HG03103 (cell line): ENCODE data around the gene SLC8A3.

Experiments used
- ATAC-seq: cut with Tn5 transposase; IDR thresholded peaks from one replicate; pipeline ENCODE4 v1.9.1; 2021; ENCODE audit warnings: low read depth; ENCODE audit not compliant: unreplicated experiment

Gene SLC8A3

DNA sequence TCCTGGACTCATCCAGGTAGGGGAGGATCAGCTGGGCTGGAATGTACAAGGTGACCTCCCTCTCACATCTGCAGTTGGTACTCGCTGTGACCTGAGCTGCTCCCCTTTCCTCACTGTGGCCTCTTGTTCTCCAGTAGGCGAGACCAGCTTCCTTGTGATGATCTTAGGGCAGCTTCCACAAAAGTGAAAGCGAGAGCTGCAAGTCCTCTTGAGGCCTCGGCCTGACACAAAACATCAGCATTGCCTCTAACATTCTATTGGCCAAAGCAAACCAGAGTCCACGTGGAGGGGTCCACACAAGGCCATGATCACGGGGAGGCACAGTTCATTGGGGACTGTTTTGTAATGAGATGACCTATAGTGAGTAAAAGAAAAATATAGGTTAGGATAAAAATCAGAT is 182.1 kb downstream of the SLC8A3 start:
- no peak for ATAC-seq

- no peak for ATAC-seq
Measured at GRCh38 chr14:70005281-70005805, 183.4 kb downstream of the SLC8A3 start.

GRCh38 chr14:70004791-70005190 is 184.0 kb downstream of the SLC8A3 start:
- ATAC-seq, result no peak

- no peak for ATAC-seq
Measured at GRCh38 chr14:70002589-70003346, 186.0 kb downstream of the SLC8A3 start.

DNA sequence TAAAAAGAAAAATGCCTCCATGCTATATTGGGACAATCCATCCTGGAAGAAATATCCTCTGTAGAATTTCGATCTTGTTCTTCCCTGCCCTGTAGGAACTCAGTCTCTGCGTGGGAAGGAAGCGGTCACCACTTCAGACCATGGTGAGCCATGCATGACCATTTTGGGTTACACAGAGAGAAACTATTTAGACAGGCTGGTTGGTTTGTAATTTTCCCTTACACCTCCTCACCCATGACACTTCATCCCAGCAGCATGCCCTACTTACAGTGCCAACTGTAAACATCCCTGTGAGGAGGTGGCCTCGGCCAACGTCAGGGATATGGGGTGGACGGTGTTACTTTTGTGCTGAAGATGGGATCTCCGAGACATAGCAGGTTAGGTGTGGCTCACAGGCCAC is 188.2 kb downstream of the SLC8A3 start:
- ATAC-seq, result no peak

- ATAC-seq, result no peak
Measured at GRCh38 chr14:69999261-69999674, 189.5 kb downstream of the SLC8A3 start.

DNA sequence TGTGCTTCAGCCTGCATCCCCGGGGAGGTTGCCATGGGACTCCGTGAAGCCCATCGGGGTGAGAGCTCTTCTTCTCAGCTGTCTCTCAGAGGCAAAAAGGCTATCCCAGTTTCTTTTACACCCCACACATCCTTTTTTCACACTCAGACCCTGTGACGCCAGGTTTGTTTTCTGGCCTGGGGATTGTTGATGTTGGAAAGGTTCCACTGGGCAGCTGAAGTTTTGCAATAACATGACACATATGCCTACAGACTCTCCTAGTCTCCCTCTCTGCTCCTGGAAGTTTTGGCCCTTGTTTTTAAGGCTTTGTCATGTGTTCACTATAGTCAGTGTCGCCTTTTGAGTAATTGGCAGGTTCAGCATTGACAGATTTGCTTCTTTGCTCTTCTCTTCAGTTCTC is 190.9 kb downstream of the SLC8A3 start:
- ATAC-seq, result no peak

DNA sequence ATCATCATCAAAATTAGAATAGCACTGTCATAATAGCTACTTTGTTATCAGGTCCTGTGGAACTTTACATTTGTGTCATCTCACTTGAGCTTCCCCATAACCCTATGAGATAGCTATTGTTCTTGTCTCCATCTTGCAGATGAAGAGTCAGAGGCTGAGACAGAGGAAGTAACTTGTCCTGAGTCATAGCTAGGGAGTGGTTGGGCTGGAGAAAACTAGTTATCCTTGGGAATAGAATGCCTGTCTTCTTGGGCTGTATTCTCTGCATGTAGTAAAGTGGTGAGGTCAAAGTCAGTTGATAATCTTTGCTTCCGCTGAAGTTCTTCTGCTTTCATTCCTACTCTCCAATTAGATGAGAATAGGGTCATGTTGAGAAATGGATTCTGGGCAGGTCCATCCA is 192.5 kb downstream of the SLC8A3 start:
- ATAC-seq, result no peak
